ENCODE data around the gene PDRG1.
"Not testable (repeated sequence)": the region's sequence is repeated elsewhere in the genome, so short reads cannot be mapped to it uniquely, and the experiment has no call there.

GRCh38 chr20:31921480-31921879 lies 30.4 kb downstream of the PDRG1 start:
- TF ChIP-seq, protein P1, sequence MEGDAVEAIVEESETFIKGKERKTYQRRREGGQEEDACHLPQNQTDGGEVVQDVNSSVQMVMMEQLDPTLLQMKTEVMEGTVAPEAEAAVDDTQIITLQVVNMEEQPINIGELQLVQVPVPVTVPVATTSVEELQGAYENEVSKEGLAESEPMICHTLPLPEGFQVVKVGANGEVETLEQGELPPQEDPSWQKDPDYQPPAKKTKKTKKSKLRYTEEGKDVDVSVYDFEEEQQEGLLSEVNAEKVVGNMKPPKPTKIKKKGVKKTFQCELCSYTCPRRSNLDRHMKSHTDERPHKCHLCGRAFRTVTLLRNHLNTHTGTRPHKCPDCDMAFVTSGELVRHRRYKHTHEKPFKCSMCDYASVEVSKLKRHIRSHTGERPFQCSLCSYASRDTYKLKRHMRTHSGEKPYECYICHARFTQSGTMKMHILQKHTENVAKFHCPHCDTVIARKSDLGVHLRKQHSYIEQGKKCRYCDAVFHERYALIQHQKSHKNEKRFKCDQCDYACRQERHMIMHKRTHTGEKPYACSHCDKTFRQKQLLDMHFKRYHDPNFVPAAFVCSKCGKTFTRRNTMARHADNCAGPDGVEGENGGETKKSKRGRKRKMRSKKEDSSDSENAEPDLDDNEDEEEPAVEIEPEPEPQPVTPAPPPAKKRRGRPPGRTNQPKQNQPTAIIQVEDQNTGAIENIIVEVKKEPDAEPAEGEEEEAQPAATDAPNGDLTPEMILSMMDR (IDR thresholded peaks at IDR 0.05), result not testable (repeated sequence)
- not testable (repeated sequence) for TF ChIP-seq POLR2A (IDR thresholded peaks at IDR 0.05)
